Small intestine (tissue), 7 donors: ENCODE results near the gene PIP4P1. TPM values are rescaled to one million over a fixed set of nuclear protein-coding genes. Genes with fewer than 3 reads are reported as not detected.

Experiments used
- DNase-seq, 2 donors: peaks; one replicate each; pipeline versions ENCODE4 v3.0.0 to v3.0.0-alpha.2; 2013
- FAIRE-seq: peaks from 2 replicates; lab custom pipeline; 2012; peaks lifted over from hg19 to GRCh38; lab: Jason Lieb, UNC
- H3K27ac ChIP-seq, 3 donors: one replicate each; pipeline ENCODE4 v1.5.1; 2013; ENCODE audit warnings: low read length in 2 of 3, mild to moderate bottlenecking in 2 of 3, control low read depth in 1 of 3, inconsistent platforms in 1 of 3, low read depth in 1 of 3, moderate library complexity in 1 of 3
- H3K27me3 ChIP-seq, 3 donors: one replicate each; pipeline ENCODE4 v1.6.1; 2013; ENCODE audit warnings: low read length in 3 of 3, inconsistent platforms in 1 of 3; ENCODE audit not compliant: control insufficient read depth in 3 of 3, insufficient read depth in 3 of 3
- H3K36me3 ChIP-seq, 3 donors: one replicate each; pipeline ENCODE4 v1.6.1; 2013; ENCODE audit warnings: low read length in 3 of 3, inconsistent platforms in 1 of 3, low read depth in 1 of 3, mild to moderate bottlenecking in 1 of 3, moderate library complexity in 1 of 3; ENCODE audit not compliant: control insufficient read depth in 3 of 3, insufficient read depth in 2 of 3
- H3K4me1 ChIP-seq, 3 donors: one replicate each; pipeline ENCODE4 v1.6.1; 2013; ENCODE audit warnings: low read length in 2 of 3, inconsistent platforms in 1 of 3, low read depth in 1 of 3, mild to moderate bottlenecking in 1 of 3, moderate library complexity in 1 of 3; ENCODE audit not compliant: control insufficient read depth in 3 of 3, insufficient read depth in 2 of 3
- H3K4me3 ChIP-seq, 3 donors: one replicate each; pipeline ENCODE4 v1.5.1; 2013; ENCODE audit warnings: low read length in 3 of 3, control low read depth in 1 of 3, inconsistent platforms in 1 of 3, low read depth in 1 of 3, mild to moderate bottlenecking in 1 of 3, moderate library complexity in 1 of 3
- H3K9me3 ChIP-seq, 2 donors: one replicate each; pipeline ENCODE4 v1.6.1; 2013; ENCODE audit warnings: low read depth in 1 of 2, low read length in 1 of 2; ENCODE audit not compliant: control insufficient read depth in 2 of 2, insufficient read depth in 1 of 2
- WGBS, 3 donors: extraction: QIAGEN DNeasy Blood & Tissue Kit; methylation state at CpG; one replicate each; pipeline ENCODE4 v1.1.7; 2013; 5-methylcytosine and 5-hydroxymethylcytosine counted together
- polyA plus RNA-seq, 4 donors: library from polyadenylated mRNA; stranded (reverse) in 3 of 4; unstranded in 1 of 4; fragments of 200-250 nt in 3 of 4; fragments of 120-200 nt in 1 of 4; gene quantifications; one replicate each; pipeline versions ENCODE4 v1.2.1 to v1.2.3, GENCODE V29; 2013
- donor health status: healthy with polysubstance abuse.
- donor health status: control.
- donor health status: control.
- donor health status: Bipolar disorder and iron deficiency.
- donor health status: healthy.

PIP4P1 gene
- polyA plus RNA-seq, 4 donors = 37.6 to 55.1 (median 49.2) TPM

DNA sequence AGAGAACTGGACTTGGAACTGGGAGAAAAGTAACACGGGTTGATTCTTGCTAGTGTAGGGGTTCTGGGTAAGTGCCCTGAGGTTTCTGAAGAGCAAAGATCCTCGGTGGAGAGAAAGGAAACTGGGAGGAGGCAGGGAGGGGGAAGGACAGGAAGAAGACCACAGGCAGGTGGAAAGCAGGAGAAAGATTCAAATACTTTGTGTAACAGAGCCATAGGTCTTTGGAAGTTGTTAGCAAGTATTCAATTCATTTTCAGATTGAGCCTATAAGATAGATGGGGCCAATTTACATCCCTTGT, 9.3 kb upstream of the PIP4P1 start:
- FAIRE-seq (no peak), DNase-seq (peak in 1 of 2 donors; percentile 59)
- Histone ChIP-seq H3K27me3 (no peaks in the 10 kb centered on the region), H3K4me1 (peaks cover 5 to 39% (median 14%) of the 10 kb centered on the region in 3 donors), H3K36me3 (peaks cover 11 to 23% (median 16%) of the 10 kb centered on the region in 3 donors), H3K4me3 (peak overlapping the region; percentile 72 to 98 (median 88)), H3K9me3 (no peaks in the 10 kb centered on the region), H3K27ac (peak overlapping the region; percentile 85 to 98 (median 88))
- WGBS, 3 donors = 0 to 3% (median 0%) methylated on average over 2 of the region's 2 CpGs

DNA sequence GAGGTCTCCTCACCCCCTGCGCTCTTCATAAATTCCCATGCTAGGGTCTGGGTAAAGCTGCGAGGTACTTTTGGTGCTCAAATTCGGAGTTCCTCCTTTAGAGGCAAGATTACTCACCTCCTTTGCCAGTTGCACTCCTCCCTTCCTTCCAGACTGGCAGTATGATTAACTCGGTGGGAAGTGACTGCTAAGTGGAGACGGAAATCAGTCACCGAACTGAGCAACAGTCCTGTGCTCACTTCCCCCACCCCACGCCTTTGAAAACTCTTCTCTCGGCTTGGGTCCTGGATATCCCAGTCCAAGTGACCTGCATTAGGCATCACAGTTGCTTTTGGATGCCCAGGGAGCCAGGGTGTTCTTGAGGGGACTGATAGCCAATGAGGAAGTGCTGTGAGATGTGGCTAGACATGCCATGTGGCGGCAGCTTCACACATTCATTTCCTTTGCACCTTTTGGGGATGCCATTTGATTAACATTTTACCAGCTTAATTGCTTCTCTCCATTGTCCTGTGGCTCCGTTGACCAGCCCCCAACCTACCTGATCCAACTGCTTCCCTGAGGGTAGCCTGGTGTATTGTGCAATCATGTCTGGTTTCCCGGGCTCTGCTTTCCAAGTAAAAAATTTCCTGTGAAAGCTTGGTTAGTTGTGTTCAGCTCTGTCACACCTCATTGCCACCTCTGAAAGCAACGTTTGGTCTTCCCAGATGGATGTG, 8.8 kb upstream of the PIP4P1 start:
- Histone ChIP-seq H3K27me3 (no peaks in the 10 kb centered on the region), H3K9me3 (no peaks in the 10 kb centered on the region), H3K27ac (peak overlapping the region; percentile 85 to 98 (median 88)), H3K4me3 (peak overlapping the region; percentile 72 to 98 (median 88)), H3K36me3 (peaks cover 9 to 18% (median 11%) of the 10 kb centered on the region in 3 donors), H3K4me1 (peaks cover 5 to 42% (median 14%) of the 10 kb centered on the region in 3 donors)
- WGBS, 3 donors = 0 to 2% (median 1%) methylated on average over 12 of the region's 12 CpGs
- FAIRE-seq = no peak
- peak; percentile 72 to 77 for DNase-seq

GRCh38 chr14:20469242-20469889, 8.1 kb upstream of the PIP4P1 start, which contains the start of gene PNP:
Gene PNP, plus strand, starts transcription at chr14:20469406. Its CDS starts 119 bp downstream, at chr14:20469525.
- H3K36me3 ChIP-seq = peaks cover 5 to 11% (median 5%) of the 10 kb centered on the region in 3 donors
- no peaks in the 10 kb centered on the region for H3K9me3 ChIP-seq
- H3K4me1 ChIP-seq = peaks cover 5 to 38% (median 14%) of the 10 kb centered on the region in 3 donors
- DNase-seq = peak; percentile 96 to 98
- 0% methylated on average over 40 of the region's 40 CpGs for WGBS, 3 donors
- no peaks in the 10 kb centered on the region for H3K27me3 ChIP-seq
- H3K4me3 ChIP-seq = peak within 1 kb of the TSS; percentile 72 to 98 (median 88)
- H3K27ac ChIP-seq = peak within 1 kb of the TSS; percentile 85 to 98 (median 88)
- FAIRE-seq = no peak

DNA sequence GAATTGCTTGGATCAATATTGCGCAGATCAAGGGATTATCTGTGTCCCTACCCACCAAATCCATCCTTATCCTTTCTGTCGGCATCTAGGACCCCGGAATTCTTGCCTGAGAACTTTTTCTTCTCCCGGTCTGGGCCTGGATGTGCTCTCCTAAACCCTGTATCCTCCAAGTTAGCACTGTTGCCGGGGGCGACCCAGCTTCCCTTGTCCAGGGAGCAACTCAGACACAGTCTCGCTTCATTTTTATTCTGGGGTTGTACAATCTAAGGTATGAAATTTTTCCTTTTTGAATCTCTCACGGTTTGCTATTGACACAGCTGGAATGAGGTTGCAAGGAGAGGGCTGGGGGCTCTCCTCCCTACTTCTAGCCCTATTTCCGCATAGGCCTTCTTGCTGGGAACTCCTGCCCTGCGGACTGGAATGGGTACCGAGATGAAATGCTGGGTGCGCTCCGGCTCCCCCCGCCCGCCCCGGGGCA, 7.6 kb upstream of the PIP4P1 start:
- H3K27me3 ChIP-seq = no peaks in the 10 kb centered on the region
- H3K4me3 ChIP-seq = peak overlapping the region in 2 of 3 donors; percentile 88 to 98
- peak overlapping the region; percentile 85 to 98 (median 88) for H3K27ac ChIP-seq
- peaks cover 5 to 32% (median 14%) of the 10 kb centered on the region in 3 donors for H3K4me1 ChIP-seq
- DNase-seq (no peak), FAIRE-seq (no peak)
- H3K36me3 ChIP-seq = peaks cover 2 to 9% (median 4%) of the 10 kb centered on the region in 3 donors
- WGBS, 3 donors = 23 to 30% (median 28%) methylated on average over 16 of the region's 16 CpGs
- no peaks in the 10 kb centered on the region for H3K9me3 ChIP-seq

- WGBS, 3 donors = 2 to 4% (median 3%) methylated on average over 31 to 32 of the region's 32 CpGs
- Histone ChIP-seq H3K4me1 (peaks cover 2 to 37% (median 12%) of the 10 kb centered on the region in 3 donors), H3K36me3 (peaks cover 7 to 32% (median 9%) of the 10 kb centered on the region in 3 donors), H3K4me3 (peak overlapping the region; percentile 71 to 80 (median 78)), H3K9me3 (no peaks in the 10 kb centered on the region), H3K27me3 (no peaks in the 10 kb centered on the region), H3K27ac (peak overlapping the region; percentile 88 to 96 (median 96))
- DNase-seq (peak; percentile 74 to 80), FAIRE-seq (no peak)
Measured at GRCh38 chr14:20460458-20461224, 593 bp downstream of the PIP4P1 start.

DNA sequence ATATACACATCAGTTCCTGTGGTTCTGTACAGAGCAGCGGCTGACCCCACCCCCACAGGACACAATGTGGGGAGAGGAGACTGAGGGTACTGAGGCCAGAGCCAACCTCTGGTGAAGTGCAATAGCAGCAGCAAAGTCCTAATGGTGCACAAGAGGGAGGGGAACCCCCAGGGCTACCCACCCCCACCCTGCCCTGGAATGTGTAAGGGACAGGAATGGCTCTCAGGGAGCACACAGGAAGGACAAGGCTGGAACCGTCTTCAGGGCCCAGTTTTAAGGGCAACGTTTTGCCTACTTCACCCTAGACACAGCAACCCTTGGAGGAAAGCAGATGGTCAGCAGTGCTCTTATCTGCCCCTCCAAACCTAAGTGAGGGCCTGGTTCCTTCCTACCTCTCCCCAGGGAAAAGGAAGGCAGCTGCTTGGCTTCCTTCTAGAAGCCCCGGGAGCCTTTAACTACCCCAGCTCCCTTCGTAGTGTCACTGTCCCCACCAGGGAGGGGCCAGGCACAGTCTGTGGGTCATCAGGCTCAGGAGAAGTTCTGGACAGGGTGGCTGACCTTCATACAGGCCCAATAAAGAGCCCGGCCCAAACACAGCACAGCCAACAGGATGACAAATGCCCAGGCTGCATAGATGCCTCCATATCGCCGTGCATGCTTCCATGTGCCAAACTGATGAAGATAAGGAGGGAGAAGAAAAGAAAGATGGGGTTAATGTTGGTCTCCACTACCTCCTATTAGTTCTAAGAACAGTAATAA, 3.0 kb downstream of the PIP4P1 start:
- Histone ChIP-seq H3K9me3 (no peaks in the 10 kb centered on the region), H3K27me3 (no peaks in the 10 kb centered on the region), H3K27ac (no peak overlapping the region), H3K36me3 (peaks cover 7 to 32% (median 9%) of the 10 kb centered on the region in 3 donors), H3K4me3 (no peak overlapping the region), H3K4me1 (peaks cover 2 to 38% (median 12%) of the 10 kb centered on the region in 3 donors)
- no peak for FAIRE-seq
- no peak for DNase-seq
- 59 to 71% (median 59%) methylated on average over 8 of the region's 8 CpGs for WGBS, 3 donors

DNA sequence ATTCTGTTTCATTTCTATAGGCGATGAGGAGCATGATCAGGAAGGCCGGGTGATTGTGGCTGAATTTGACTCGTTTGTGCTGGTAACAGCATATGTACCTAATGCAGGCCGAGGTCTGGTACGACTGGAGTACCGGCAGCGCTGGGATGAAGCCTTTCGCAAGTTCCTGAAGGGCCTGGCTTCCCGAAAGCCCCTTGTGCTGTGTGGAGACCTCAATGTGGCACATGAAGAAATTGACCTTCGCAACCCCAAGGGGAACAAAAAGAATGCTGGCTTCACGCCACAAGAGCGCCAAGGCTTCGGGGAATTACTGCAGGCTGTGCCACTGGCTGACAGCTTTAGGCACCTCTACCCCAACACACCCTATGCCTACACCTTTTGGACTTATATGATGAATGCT, 4.3 kb downstream of the PIP4P1 start:
- no peak overlapping the region for H3K4me3 ChIP-seq
- FAIRE-seq (no peak), DNase-seq (no peak)
- H3K27ac ChIP-seq = peak overlapping the region in 1 of 3 donors; percentile 98
- no peaks in the 10 kb centered on the region for H3K9me3 ChIP-seq
- H3K4me1 ChIP-seq = peaks cover 2 to 26% (median 9%) of the 10 kb centered on the region in 3 donors
- WGBS, 3 donors = 75 to 78% (median 76%) methylated on average over 13 of the region's 13 CpGs
- no peaks in the 10 kb centered on the region for H3K27me3 ChIP-seq
- peaks cover 8 to 35% (median 12%) of the 10 kb centered on the region in 3 donors for H3K36me3 ChIP-seq
